Activated CD8-positive, alpha-beta memory T cell treated with anti-CD3 and anti-CD28 coated beads for 48 hours (primary cell): ENCODE measurements around the gene CDKN2AIPNL.
A peak's percentile ranks its signal among the peaks of the same experiment; 100 is the strongest.
"Not testable (repeated sequence)": the region's sequence is repeated elsewhere in the genome, so short reads cannot be mapped to it uniquely, and the experiment has no call there.

Experiments
- DNase-seq, 3 experiments: peaks; one replicate each; pipeline ENCODE4 v3.0.0-alpha.2; 2020; ENCODE audit warnings: low read depth in 2 of 3, low spot score in 2 of 3

Gene CDKN2AIPNL

DNA sequence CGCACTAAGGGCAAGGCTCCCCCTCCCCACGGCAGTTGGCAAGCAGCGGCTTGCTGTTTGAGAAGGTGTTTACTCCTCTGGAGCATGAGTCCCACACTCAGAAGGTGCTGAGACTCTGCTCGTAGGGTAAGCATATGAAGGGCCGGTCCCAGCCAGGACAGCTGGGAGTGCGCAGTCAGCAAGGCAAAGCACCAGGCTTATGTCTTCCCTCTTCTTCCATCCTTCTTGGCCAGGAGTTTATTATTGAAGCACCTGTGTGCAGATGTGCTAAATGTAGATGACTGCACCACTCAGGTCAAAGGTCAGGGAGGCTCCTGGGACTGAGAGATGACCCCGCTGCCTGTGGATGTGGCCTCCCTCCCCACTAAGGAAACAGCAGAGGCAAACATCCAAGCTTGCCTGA, 27.0 kb upstream of the CDKN2AIPNL start:
- no peak for DNase-seq

DNA sequence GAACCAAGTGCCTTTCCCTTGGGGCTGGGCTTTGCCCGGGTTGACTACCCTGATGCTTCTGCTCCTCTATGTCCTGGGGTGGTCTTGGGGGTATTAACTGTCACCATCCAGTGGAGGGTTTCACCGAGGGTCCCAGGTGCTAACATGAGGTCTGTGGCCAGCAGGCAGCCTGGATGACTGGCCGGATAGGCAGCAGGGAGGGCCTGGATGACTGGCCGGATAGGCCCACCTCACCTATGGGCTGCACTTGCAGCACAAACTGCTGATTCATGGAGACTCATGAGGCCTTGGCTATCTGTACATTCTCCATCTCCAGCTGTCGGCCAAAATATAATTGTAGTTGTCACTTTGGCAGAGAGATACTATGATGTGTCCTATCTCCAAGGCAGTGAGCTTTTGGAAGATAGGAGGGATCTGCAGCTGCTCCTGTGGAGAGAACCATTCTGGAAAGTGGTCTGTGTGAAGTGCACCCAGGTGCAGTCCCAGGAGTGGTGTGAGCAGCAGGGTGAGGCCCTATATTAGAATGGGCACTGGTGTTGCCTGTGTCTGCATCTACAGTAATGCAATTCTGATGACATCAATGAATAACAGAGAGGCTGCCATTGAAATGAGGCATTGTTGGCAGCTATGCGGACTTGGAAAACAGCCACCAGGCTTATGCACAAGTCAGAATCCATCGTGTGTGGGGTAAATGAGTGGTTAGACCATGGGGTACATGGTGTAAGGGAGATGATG, 26.3 kb upstream of the CDKN2AIPNL start:
- DNase-seq: no peak

DNA sequence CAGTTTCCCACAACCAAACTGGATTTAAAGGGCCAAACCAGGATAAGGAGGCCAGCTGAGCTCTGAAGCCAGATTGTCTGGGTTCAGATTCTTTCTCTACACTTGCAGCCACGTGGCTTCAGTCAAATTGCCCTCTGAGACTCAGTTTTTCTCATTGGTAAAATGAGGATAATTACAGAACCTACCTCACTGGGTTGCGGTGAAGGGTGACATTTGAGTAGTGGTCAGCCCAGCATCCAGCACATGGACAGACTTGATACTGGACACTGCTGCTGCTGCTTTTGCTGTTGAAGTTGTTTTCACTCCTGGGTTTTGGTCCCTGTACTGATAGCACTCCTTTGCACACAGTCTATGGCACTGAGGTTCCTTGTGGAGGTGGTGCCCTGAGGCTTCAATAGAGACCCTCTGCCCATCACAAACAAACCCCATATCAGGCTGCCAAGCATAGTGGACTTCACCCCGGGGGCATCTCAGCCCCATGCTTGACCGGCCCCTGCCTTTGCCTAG, 25.7 kb upstream of the CDKN2AIPNL start:
- DNase-seq: no peak

GRCh38 chr5:134436523-134437339, 25.1 kb upstream of the CDKN2AIPNL start:
- peak in 2 of 3 experiments; percentile 22 to 30 for DNase-seq

DNA sequence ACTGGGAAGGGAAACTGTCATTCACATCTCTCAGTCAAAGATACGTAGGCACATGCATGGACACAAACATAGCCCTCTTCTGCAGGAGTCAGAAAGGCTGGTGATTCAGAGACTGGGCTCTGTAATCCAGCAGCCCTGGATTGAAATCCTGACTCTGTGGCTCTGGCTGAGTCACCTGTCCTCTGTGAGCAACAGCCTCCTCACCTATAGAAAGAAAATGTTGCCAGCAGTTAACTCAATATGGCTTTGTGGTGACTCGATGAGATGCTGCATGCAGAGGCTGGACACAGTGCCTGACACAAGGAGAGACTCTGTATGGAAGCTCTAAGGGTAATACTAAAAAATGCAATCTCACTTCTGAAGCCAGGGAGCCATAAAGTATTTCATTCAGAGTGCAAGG, 23.9 kb upstream of the CDKN2AIPNL start:
- DNase-seq: no peak

DNA sequence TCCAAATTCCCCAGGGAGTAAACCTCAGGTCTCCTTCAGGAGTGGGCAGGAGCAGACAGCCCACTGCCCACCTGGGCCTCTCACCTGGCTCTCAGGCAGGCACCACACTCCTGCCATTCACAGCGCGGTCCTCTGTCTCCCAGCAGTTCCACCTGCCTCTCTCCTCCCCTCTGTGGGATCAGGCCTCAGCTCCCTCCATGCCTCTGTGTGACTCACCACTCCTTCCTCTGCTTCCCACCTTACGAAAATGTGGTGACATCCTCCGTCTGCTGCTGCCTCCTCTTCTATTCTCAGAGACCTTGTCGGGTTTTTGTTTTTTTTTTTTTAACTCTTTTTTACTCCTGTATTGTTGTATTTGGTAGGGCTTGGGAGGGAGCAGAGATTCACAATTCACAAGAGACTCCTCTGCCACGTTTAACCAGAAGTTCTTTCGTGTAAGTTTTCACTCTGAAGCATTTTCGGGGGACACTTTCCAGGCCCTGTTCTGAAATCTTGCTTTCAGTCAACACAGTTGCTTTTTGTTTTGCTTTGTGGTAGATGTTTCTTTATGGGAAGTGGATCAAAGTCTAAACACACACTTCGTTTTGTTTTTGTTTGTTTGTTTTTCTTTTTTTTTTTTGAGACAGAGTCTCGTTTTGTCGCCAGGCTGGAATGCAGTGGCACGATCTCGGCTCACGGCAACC, 21.1 kb upstream of the CDKN2AIPNL start:
- no peak for DNase-seq

GRCh38 chr5:134432174-134432573, 20.5 kb upstream of the CDKN2AIPNL start:
- DNase-seq: no peak

- no peak for DNase-seq
Observed at GRCh38 chr5:134430001-134430569, 18.4 kb upstream of the CDKN2AIPNL start.

- no peak for DNase-seq
Observed at GRCh38 chr5:134427540-134428041, 15.9 kb upstream of the CDKN2AIPNL start.

GRCh38 chr5:134426361-134426760, 14.7 kb upstream of the CDKN2AIPNL start:
- no peak for DNase-seq

DNA sequence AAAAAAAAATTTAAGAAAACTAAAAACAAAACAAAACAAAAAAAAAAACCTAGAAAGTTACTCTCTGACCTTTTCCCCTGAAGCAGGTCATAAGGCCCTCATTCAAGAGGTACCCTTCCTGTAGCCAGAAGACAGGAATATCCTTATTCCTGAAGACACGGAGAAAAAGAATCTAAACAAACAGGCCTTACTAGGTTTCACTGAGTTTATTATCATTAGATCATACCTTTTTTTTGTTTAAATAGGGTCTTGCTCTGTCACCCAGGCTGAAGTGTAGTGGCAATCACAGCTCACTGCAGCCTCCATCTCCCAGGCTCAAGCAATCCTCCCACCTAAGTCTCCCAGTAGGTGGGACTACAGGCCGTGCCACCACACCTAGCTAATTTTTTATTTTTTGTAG, 11.7 kb upstream of the CDKN2AIPNL start:
- no peak for DNase-seq

- DNase-seq: no peak
Observed at GRCh38 chr5:134422791-134423365, 11.2 kb upstream of the CDKN2AIPNL start.

DNA sequence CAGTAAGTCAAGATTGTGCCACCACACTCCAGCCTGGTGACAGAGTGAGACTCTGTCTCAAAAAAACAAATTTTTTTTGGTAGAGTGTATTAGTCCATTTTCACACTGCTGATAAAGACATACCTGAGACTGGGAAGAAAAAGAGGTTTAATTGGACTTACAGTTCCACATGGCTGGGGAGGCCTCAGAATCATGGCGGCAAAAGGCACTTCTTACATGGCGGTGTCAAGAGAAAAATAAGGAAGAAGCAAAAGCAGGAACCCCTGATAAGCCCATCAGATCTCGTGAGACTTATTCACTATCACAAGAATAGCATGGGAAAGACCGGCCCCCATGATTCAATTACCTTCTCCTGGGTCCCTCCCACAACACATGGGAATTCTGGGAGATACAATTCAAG, 9.4 kb upstream of the CDKN2AIPNL start:
- DNase-seq: not testable (repeated sequence)

DNA sequence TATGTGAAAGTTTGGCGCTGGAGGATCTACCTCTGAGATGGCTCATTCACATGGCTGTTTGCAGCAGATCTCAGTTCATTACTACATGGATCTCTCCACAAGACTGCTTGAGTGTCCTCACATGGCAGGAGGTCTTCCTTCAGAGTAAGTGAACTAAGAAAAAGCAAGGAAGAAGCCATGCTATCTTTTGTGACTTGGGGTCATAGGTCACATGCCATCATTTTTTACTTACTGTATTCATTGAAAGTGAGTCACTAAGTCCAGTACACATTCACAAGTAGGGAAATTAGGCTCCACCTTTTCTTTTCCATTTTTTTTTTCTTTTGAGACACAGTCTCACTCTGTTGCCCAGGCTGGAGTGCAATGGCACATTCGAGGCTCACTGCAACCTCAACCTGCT, 8.7 kb upstream of the CDKN2AIPNL start:
- DNase-seq: no peak

- DNase-seq: no peak
Observed at GRCh38 chr5:134418958-134419357, 7.3 kb upstream of the CDKN2AIPNL start.

GRCh38 chr5:134417707-134418106, 6.0 kb upstream of the CDKN2AIPNL start:
- DNase-seq: no peak

- DNase-seq: no peak
Observed at GRCh38 chr5:134413046-134413445, 1.4 kb upstream of the CDKN2AIPNL start.

GRCh38 chr5:134411228-134411545, 494 bp downstream of the CDKN2AIPNL start:
- DNase-seq: no peak

DNA sequence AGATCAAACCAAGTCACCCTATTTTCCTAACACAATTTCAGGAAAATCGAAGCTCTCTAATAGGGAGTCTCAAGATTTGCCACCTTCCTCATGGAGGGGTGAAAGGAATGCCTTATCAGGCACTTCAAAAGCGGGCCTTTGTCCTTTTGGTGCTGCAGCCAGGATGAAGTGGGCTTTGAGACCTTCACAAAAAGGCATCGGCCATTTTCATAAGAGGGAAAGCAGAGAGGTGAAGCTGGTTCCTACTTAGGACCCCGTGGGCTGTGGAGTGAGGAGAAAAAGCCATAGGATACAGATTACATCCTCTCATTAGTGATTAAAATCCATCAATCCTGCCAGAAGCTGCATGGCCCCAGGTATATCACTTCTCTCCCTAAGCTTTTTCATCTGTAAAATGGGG, 859 bp downstream of the CDKN2AIPNL start:
- no peak for DNase-seq

DNA sequence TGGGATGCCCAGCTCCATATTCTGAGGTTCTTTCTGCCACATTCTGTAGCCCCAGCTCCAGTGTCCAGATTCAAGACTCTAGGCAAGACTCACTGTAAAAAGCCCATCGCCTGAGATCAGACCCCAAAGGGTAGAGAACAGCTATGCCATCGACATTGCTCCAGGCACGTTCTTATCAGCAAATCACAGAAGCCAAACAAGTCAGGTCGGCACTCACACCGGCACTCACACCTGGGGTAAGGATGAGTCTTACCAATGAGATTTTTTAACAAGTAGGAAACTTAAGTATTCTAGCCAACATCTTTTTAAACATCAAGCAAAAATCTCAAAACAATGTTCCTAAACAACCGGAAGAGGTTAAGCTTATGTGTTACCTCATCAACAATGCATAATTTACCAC, 2.4 kb downstream of the CDKN2AIPNL start:
- no peak for DNase-seq

DNA sequence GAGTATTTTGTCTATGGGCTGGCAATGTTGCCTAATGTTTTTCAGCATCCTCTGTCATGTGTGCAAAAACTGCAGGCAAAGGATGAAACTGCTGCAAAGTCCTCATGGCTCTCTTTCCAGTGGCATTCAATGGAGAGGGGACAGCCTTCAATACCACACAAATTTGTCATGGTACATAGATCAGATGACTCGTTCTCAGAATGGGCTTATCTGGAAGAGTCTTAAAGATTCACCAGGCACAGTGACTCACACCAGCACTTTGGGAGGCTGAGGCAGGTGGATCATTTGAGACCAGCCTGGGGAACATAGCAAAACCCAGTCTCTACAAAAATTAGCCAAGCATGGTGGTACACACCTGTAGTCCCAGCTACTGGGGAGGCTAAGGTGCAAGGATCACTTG, 5.3 kb downstream of the CDKN2AIPNL start:
- DNase-seq: no peak
